Measurements from ENCODE around the gene GFAP. TPM values are rescaled to one million over a fixed set of nuclear protein-coding genes. Genes with fewer than 3 reads are reported as not detected.

Gene GFAP
- total and polyA plus RNA-seq, 11 donors, result 0.94 to 12.4 (median 5.8) TPM

GRCh38 chr17:44906010-44906646, 9.2 kb downstream of the GFAP start:
- no peak for ATAC-seq
- Histone ChIP-seq H3K4me1 (peaks cover 0 to 19% (median under 1%) of the 10 kb centered on the region in 12 donors), H3K9me3 (no peaks in the 10 kb centered on the region), H3K27ac (no peak overlapping the region), H3K27me3 (no peaks in the 10 kb centered on the region), H3K4me3 (no peak overlapping the region), H3K36me3 (no peaks in the 10 kb centered on the region)
- TF ChIP-seq POLR2A (IDR thresholded peaks at IDR 0.05) (no peak), CTCF (IDR thresholded peaks at IDR 0.05) (no peak)
- intact Hi-C loops (cut with DNase I), result no loop called here
- no peak for DNase-seq
- WGBS, 4 donors, result 72 to 83% (median 80%) methylated on average over 10 of the region's 10 CpGs

- Histone ChIP-seq H3K36me3 (no peaks in the 10 kb centered on the region), H3K4me1 (peaks cover 0 to 26% (median 1%) of the 10 kb centered on the region in 12 donors), H3K27ac (no peak overlapping the region), H3K27me3 (no peaks in the 10 kb centered on the region), H3K4me3 (no peak overlapping the region), H3K9me3 (no peaks in the 10 kb centered on the region)
- no peak for ATAC-seq
- intact Hi-C loops (cut with DNase I), result no loop called here
- no peak for DNase-seq
- WGBS, 4 donors, result 87 to 88% (median 87%) methylated on average over 9 of the region's 9 CpGs
- no peak for TF ChIP-seq CTCF (IDR thresholded peaks at IDR 0.05)
- no peak for TF ChIP-seq POLR2A (IDR thresholded peaks at IDR 0.05)
These were observed 10.0 kb downstream of the GFAP start for GRCh38 chr17:44905006-44906000.

- WGBS, 4 donors, result 92 to 96% (median 95%) methylated on average over 29 to 35 of the region's 35 CpGs
- TF ChIP-seq CTCF (IDR thresholded peaks at IDR 0.05), result no peak
- TF ChIP-seq POLR2A (IDR thresholded peaks at IDR 0.05), result no peak
These were observed 11.0 kb downstream of the GFAP start for GRCh38 chr17:44904001-44904984.

More at GRCh38 chr17:44904001-44904984, 11.0 kb downstream of the GFAP start:
- no peak overlapping the region for H3K4me3 ChIP-seq
- no peaks in the 10 kb centered on the region for H3K36me3 ChIP-seq
- ATAC-seq, result no peak
- no peak for DNase-seq
- intact Hi-C loops (cut with DNase I), result loop anchor here in 1 of 10 donors (5.0 kb wide), 1 partner anchor 118 kb away; no protein-coding TSS in a partner anchor
- H3K4me1 ChIP-seq, result peaks cover 0 to 33% (median 8%) of the 10 kb centered on the region in 12 donors
- no peaks in the 10 kb centered on the region for H3K27me3 ChIP-seq
- no peak overlapping the region for H3K27ac ChIP-seq
- no peaks in the 10 kb centered on the region for H3K9me3 ChIP-seq

Measured in heart left ventricle (tissue), 16 donors.